ENCODE measurements around the gene DOC2A.

Gene DOC2A

DNA sequence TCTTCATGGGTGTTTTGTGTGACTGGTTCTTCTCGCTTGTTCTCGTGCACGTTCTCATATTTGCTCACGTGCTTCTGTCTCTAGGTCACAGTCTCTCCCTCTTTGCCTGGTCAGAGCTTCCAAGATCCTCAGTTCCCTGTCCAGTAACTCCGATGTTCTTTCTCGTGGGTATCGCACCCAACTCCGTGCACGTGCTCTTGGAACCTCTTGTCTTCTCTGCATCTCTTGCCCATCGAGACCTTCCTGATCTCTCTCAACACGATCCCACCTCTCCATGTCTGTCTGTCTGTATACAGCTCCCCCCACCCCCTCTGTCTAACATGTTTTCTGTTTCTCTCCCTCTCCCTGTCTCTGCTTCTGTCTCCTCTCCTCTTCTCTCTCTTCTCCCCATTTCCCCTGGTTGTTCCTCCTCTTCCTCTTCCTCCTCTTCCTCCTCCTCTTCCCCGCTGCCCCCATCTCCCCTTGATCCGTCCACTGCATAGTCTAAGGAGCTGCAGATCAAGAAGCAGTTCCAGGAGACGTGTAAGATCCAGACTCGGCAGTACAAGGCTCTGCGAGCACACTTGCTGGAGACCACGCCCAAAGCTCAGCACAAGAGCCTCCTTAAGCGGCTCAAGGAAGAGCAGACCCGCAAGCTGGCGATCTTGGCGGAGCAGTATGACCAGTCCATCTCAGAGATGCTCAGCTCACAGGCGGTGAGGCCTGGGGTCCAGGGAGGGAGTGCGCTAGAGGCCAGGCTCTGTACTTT lies 21.5 kb downstream of the DOC2A start:
- DNase-seq (ENCODE audit: low spot score): no peak

DNA sequence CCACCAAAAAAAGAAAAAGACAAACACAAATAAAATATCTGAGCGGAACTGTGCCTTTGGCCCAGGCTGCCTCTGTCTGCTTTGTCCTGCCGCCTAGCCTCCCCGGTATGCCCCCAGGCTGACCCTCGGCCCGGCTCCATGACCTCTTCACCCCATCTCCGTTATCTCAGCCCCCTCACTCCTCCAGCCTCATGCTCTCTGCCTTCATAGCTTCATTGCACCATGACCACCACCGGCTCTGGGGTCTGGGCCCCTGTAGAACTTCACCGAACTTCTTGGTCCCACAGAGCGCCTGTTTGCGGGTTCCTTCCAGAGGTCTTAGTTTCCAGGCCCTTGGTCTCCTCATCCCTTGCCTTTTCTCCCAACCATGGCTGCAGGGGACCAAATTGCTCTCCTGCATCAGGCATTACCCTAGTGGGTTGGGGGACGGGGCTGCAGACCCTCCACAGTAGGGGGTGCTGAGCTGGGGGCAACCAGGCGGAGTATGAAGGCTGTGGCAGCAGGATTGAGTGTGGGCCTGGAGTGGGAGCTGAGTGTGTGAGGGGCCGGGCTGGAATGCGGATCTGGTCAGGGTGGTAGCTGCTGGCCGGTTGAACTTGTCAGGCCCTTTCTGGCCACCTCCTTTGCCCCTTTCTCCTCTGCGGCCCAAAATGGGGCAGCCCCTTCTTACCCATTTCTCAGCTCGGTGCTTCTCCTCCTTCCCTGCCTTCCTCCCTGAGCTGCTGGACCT lies 22.3 kb downstream of the DOC2A start:
- no peak for DNase-seq (ENCODE audit: low spot score)

DNA sequence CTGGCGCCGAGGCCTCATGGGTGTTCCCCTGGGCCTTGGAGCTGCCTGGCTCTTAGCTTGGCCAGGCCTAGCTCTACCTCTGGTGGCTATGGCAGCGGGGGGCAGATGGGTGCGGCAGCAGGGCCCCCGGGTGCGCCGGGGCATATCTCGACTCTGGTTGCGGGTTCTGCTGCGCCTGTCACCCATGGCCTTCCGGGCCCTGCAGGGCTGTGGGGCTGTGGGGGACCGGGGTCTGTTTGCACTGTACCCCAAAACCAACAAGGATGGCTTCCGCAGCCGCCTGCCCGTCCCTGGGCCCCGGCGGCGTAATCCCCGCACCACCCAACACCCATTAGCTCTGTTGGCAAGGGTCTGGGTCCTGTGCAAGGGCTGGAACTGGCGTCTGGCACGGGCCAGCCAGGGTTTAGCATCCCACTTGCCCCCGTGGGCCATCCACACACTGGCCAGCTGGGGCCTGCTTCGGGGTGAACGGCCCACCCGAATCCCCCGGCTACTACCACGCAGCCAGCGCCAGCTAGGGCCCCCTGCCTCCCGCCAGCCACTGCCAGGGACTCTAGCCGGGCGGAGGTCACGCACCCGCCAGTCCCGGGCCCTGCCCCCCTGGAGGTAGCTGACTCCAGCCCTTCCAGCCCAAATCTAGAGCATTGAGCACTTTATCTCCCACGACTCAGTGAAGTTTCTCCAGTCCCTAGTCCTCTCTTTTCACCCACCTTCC lies 23.3 kb downstream of the DOC2A start:
- no peak for DNase-seq (ENCODE audit: low spot score)

DNA sequence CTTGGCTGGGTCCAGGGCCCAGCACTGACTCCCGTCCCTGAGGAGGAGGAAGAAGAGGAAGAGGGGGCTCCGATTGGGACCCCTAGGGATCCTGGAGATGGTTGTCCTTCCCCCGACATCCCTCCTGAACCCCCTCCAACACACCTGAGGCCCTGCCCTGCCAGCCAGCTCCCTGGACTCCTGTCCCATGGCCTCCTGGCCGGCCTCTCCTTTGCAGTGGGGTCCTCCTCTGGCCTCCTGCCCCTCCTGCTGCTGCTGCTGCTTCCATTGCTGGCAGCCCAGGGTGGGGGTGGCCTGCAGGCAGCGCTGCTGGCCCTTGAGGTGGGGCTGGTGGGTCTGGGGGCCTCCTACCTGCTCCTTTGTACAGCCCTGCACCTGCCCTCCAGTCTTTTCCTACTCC lies 23.9 kb downstream of the DOC2A start:
- no peak for DNase-seq (ENCODE audit: low spot score)

DNA sequence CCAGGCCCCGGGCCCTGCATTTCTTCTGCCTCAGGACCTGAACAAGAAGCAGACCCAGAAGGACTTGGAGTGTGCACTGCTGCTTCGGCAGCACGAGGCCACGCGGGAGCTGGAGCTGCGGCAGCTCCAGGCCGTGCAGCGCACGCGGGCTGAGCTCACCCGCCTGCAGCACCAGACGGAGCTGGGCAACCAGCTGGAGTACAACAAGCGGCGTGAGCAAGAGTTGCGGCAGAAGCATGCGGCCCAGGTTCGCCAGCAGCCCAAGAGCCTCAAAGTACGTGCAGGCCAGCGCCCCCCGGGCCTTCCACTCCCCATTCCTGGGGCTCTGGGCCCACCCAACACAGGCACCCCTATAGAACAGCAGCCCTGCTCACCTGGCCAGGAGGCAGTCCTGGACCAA lies 24.6 kb downstream of the DOC2A start:
- no peak for DNase-seq (ENCODE audit: low spot score)

DNA sequence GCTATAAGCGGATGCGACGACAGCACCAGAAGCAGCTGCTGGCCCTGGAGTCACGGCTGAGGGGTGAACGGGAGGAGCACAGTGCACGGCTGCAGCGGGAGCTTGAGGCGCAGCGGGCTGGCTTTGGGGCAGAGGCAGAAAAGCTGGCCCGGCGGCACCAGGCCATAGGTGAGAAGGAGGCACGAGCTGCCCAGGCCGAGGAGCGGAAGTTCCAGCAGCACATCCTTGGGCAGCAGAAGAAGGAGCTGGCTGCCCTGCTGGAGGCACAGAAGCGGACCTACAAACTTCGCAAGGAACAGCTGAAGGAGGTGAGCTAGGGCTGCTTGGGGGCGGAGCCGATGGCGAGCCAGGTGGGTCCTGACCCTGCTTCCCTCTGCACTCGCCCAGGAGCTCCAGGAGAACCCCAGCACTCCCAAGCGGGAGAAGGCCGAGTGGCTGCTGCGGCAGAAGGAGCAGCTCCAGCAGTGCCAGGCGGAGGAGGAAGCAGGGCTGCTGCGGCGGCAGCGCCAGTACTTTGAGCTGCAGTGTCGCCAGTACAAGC lies 25.5 kb downstream of the DOC2A start:
- no peak for DNase-seq (ENCODE audit: low spot score)

DNA sequence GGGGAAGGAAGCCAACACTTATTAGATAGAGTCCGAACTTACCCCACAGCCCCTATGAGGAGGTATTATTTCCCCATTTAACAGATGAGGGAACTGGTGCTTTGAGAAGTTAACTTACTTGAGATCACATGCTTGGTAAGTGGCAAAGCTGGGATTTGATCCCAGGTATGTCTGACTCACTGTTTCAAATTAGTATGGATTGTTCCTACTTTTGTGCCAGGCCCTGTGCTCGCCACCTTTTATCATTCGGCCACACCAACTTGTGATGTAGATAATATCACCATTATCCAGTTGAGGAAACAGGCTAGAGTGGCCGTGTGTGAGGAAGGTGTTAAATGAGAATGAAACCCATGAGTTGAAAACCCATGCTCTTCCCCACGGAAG lies 26.1 kb downstream of the DOC2A start:
- DNase-seq (ENCODE audit: low spot score): no peak

DNA sequence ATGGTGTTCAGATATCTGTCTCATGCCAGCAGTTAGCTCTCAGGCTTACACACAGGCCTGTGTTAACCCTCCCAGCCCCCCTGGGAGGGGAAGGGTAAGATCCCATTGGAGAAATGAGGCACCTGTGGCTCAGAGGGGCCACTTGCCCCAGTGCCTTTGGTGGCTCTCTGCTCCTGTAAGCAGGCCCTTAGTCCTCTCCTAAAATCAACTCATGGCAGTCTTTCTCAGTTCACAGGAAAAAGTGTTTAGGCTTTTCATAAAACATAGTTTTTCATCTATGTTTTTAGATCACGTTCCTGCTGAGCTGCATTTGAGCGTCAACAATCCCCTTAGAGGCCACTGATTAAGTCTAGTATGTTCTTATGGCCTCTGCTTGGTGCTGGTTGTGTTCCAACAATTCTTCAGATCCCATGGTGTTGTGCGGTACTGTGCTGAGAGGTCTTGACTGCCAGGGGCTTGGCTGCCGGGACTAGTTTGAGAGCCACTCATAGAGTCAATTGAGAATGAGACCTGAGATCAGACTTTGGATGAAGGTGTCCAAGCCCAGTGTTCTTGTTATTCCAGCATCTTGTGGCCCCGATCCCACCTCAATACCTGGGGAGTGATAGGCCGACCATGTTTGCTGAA lies 26.6 kb downstream of the DOC2A start:
- no peak for DNase-seq (ENCODE audit: low spot score)

DNA sequence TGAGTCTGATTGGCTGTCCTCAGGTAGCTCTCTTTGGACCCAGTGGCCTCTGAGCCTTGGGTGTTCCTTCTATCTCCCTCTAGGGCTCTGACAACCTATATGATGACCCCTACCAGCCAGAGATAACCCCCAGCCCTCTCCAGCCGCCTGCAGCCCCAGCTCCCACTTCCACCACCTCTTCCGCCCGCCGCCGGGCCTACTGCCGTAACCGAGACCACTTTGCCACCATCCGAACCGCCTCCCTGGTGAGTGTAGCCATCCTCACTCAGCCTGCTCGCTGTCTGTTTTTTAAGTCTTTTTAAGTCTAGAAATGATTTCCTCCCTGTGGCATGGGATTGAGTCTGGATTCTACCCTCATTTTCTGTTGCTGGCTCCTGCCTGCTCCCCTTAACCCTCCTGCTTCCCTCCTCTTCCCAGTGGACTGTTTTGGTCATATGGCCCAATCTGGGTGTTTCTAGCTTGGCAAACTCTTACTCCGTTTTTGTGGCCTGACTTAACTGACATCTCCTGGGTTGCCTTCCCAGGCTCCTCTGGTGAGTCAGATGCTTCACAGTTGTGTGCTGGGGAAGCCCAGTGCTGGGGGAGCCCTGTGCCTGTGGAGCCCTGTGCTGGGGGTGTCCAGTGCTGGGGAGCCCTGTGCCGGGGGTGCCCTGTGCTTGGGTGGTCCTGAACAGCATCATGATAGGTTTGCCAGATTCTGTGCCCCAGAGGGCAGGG lies 27.2 kb downstream of the DOC2A start:
- DNase-seq (ENCODE audit: low spot score): no peak

DNA sequence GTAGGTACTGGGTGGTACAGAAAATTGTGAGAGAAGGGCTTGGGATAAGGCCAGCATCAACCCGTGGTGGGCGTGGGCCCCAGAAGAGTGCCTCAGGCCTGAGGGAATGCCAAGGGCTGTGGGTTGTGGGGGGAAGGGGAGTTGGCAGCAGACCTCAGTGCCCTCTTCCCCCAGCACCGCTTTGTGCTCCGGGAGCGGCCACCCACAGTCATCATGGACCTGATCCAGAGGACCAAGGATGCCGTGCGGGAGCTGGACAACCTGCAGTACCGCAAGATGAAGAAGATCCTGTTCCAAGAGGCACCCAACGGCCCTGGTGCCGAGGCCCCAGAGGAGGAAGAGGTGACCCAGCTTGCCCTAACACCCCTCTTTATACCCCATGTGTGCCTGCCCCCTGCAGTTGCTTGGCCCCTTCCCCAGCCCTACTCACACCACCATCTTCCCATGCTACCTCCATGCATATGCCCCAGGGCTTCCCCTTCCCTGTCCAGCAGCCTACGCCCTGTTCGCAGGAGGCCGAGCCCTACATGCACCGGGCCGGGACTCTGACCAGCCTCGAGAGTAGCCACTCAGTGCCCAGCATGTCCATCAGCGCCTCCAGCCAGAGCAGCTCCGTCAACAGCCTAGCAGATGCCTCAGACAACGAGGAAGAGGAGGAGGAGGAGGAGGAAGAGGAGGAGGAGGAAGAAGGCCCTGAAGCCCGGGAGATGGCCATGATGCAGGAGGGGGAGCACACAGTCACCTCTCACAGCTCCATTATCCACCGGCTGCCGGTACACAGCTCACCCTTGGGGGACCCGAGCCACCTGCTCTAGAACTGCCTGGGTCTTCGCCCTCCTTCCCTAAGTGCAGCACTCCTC lies 28.0 kb downstream of the DOC2A start:
- DNase-seq (ENCODE audit: low spot score): no peak

DNA sequence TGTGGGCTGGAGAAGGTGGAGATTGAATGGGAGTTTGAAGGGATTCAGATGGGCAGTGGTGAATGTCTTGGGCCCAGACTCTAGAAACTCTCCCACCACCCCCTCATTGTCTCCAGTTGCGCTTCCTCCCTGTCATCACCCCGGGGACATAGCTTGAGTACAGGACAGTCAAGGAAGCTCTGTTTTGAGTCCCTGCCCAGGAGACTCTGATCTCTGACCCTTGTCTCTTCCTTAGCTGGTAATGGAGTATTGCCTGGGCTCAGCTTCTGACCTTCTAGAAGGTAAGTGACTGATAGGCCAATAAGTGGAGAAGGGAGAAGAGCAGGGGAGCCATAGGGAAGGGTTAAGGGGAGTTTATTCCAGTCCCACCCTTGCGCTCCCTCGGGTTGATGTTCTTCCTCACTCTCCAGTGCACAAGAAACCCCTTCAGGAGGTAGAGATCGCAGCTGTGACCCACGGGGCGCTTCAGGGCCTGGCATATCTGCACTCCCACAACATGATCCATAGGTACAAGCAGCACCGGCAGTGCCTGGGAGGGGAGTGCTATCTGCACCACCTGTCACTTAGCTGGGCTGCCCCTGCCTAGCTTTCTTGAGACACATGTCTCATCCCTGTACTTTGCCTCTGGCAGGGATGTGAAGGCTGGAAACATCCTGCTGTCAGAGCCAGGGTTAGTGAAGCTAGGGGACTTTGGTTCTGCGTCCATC lies 32.1 kb downstream of the DOC2A start:
- DNase-seq (ENCODE audit: low spot score): no peak

DNA sequence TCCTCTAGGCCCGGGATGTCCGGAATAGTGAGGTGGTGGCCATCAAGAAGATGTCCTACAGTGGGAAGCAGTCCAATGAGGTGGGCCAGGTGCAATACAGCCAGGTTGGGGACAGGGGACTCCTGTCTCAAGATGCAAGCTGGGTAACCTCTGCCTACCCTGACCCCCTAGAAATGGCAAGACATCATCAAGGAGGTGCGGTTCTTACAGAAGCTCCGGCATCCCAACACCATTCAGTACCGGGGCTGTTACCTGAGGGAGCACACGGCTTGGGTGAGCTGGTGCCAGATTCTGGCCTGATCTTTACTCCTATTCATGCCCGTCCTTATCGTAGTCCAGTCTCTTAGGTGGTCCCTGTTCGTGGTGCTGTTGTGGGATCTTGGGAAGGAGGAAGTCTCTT lies 32.7 kb downstream of the DOC2A start:
- DNase-seq (ENCODE audit: low spot score): no peak

DNA sequence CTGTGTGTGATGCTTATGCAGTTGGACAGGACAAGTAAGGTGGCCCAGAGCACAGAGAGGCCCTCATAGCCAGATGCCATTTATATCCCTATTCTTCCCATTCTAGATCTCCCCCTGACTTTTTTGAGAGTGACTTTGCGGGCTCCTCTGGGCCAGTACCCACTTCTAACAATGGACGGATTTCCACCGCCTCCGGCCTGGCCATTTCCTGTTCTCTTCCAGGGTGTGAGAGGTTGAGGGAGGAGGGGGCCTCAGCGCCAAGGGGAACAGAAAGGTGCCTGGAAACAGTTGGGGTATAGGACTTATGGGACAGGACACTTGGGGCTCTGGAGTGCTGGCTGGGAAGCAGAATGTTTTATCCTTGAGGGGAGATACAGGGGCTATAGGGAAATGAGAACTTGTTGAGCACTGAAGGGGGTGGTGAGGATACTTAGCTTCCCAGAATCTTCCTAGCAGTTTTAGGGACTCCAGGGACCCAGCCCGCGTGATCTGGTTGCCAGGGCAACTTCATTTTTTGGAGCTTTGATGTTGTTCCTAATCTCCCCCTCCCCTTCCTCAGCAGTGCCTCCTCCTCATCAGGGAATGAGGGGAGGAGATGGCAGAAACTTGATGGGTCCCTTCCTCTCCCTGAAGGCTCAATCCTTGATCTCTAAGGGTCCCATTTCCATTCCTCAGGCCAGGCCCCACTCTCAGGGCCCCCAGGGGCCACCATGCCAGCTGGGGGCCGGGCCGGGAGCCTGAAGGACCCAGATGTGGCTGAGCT lies 33.6 kb downstream of the DOC2A start:
- DNase-seq (ENCODE audit: low spot score): no peak

DNA sequence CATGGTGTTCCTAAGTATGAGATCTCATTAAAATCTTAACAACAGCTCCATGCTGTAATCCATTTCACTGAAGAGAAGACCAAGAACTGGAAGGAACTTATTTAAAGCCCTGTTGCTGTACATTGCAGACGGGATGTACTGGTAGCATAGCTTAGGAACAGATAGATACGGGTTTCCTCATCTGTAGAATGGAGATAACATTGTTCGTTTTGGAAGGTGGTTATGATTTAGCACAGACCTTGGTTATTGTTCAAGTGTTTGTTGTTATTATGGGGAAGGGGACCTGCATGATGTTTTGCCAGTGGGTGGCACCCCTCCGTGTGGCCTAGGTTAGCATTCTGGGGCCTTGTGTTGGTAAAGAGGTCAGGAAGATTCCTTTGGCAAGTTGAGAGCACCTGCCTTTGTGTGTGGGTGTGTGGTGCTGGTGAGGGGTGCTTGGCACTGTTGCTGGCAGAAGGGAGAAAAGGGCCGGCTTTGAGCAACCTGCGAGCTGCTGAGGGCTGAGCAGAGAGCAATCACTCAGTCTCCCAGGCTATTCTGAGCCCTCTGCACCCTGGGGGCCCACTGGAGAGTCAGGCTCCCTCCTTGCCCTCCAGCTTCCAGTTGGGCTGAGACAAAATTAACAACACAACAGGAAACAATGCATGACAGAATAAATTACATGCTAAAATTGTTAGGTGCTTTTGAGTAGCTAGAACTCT lies 34.9 kb downstream of the DOC2A start:
- DNase-seq (ENCODE audit: low spot score): no peak

DNA sequence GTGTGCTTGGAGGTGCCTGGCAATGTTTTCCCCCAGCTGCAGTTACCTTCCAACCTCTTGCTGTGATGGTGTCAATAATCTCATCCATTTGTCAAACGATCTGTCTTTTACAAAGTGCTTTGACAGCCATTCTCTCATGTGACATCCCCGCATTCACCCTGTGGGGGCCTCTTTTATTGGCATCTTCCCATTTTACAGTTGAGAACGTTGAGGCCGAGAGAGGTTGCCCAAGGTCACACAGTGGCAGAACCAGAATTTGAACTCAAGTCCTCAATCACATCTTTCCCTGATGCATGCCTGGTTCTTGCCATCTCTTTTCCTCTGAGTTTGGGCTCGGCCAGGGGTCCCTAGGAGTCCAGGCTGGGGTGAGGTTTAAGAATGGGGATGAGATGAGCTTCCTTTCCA lies 35.7 kb downstream of the DOC2A start:
- no peak for DNase-seq (ENCODE audit: low spot score)

DNA sequence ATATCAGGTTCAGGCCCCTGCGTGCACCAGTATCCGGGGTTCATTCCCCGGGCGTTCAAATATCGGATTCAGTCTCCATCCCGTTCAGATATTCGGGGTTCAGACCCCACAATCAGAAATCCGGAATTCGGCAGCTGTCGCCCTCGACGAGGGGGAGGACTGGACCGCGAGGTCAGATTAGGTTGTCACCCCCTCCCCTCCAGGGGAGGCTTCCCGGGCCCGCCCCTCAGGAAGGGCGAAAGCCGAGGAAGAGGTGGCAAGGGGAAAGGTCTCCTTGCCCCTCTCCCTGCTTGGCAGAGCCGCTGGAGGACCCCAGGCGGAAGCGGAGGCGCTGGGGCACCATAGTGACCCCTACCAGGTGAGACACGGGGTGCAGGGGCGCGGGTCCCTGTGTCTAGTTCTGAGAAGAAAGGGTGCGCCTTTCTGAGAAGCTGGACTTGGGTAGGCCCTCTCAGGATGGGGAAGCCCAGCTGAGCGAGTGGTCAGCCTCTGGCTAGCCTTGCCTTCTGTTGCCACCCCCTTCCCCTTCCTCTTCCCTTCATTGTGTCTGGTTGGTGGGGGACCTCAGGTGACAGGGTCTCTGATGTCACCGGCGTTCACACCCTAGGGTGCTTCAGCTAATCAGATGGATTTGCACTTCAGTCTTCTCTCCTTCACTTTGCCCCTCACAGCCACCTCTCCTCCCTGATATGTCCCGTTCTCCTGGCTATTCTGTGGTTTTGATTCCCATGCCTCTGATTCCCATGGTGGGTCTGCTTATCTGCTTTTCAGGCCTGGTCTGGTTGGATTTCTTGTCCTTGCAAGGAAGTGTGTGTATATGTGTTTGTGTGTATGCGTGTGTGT lies 36.3 kb downstream of the DOC2A start:
- no peak for DNase-seq (ENCODE audit: low spot score)

Measured in SK-N-DZ (cell line).